HCT116 (cell line): ENCODE data around the gene SUSD4. TPM values are rescaled to one million over a fixed set of nuclear protein-coding genes. Genes with fewer than 3 reads are reported as not detected.

Source experiments
- ATAC-seq: fragments of 200-7000 bp; cut with Tn5 transposase; 2 replicates; pipeline ENCODE4 v1.9.1; 2020; ENCODE audit warnings: mild to moderate bottlenecking, moderate library complexity
- BruUV-seq: library from RNA; stranded (reverse); fragments of 400-500 nt; replicated peaks from 2 replicates; lab custom pipeline; 2021; lab: Mats Ljungman, UMichigan
- CTCF ChIA-PET: fragments of 300-600 bp; sonication (Branson Sonifier 250); formaldehyde crosslinking; loops from one replicate; lab custom pipeline; 2021; ENCODE audit warnings: antibody characterized with exemption; lab: Charles Lee
- POLR2A ChIA-PET: fragments of 300-600, 350-600 bp; sonication (Branson Sonifier 250); formaldehyde crosslinking; loops from one replicate; lab custom pipeline; 2021; ENCODE audit warnings: antibody characterized with exemption; lab: Charles Lee
- RAD21 ChIA-PET, 2 experiments: fragments of 300-600 bp; sonication (Branson Sonifier 250); formaldehyde crosslinking; loops; one replicate each; lab custom pipeline; 2023; ENCODE audit warnings: low total read pairs in 2 of 2; ENCODE audit not compliant: uncharacterized antibody in 2 of 2, unreplicated experiment in 2 of 2, low non-redundant PET in 1 of 2; lab: Charles Lee
- DNase-seq: peaks from one replicate; pipeline ENCODE4 v3.0.0-alpha.2; 2010; ENCODE audit warnings: low read depth, low spot score
- H2AFZ ChIP-seq: fragments of 200-600 bp; shearing (Covaris generic), sonication (generic); 2 replicates; pipeline ENCODE4 v1.6.1; 2017; ENCODE audit warnings: low read depth, mixed run types, mixed read lengths, antibody characterized with exemption, low read length; ENCODE audit not compliant: poor library complexity, severe bottlenecking
- H3K27ac ChIP-seq: 2 replicates; pipeline ENCODE4 v1.5.1; 2012; ENCODE audit warnings: low read depth, low read length
- H3K27me3 ChIP-seq: fragments of 200-600 bp; sonication (generic); 2 replicates; pipeline ENCODE4 v1.6.1; 2016; ENCODE audit warnings: mixed run types, low read length, mixed read lengths; ENCODE audit not compliant: insufficient read depth
- H3K36me3 ChIP-seq, 2 experiments: fragments of 200-500 bp in 1 of 2; fragments of 200-600 bp in 1 of 2; sonication (Bioruptor generic) in 1 of 2; sonication (generic) in 1 of 2; 2 replicates each; pipeline versions ENCODE4 v1.5.1 to v1.6.1; 2014 to 2016; ENCODE audit warnings: low read length in 2 of 2, inconsistent platforms in 1 of 2, mixed read lengths in 1 of 2, mixed run types in 1 of 2; ENCODE audit not compliant: insufficient read depth in 2 of 2, control insufficient read depth in 1 of 2
- H3K4me1 ChIP-seq, 2 experiments: fragments of 200-600 bp in 1 of 2; sonication (generic) in 1 of 2; 2 replicates each; pipeline versions ENCODE4 v1.5.1 to v1.6.1; 2012 to 2017; ENCODE audit warnings: low read length in 2 of 2, inconsistent platforms in 1 of 2, mild to moderate bottlenecking in 1 of 2, mixed read lengths in 1 of 2, mixed run types in 1 of 2, moderate library complexity in 1 of 2; ENCODE audit not compliant: insufficient read depth in 2 of 2, control insufficient read depth in 1 of 2
- H3K4me2 ChIP-seq: fragments of 200-600 bp; sonication (generic); 2 replicates; pipeline ENCODE4 v1.6.1; 2017; ENCODE audit warnings: mixed run types, low read length, mixed read lengths
- H3K4me3 ChIP-seq, 2 experiments: fragments of 200-600 bp in 1 of 2; sonication (generic) in 1 of 2; replicated peaks in 1 of 2; 2 replicates each; pipeline ENCODE4 v1.5.1; 2011 to 2016; ENCODE audit warnings: low read length in 2 of 2, control low read depth in 1 of 2, low read depth in 1 of 2, mild to moderate bottlenecking in 1 of 2, mixed read lengths in 1 of 2, mixed run types in 1 of 2
- H3K79me2 ChIP-seq: fragments of 200-600 bp; sonication (generic); 2 replicates; pipeline ENCODE4 v1.6.1; 2017; ENCODE audit warnings: mild to moderate bottlenecking, mixed run types, low read length, moderate library complexity, mixed read lengths; ENCODE audit not compliant: insufficient read depth
- H3K9ac ChIP-seq: fragments of 200-600 bp; sonication (generic); 2 replicates; pipeline ENCODE4 v1.6.1; 2016; ENCODE audit warnings: low read length, mixed read lengths
- H3K9me2 ChIP-seq: fragments of 200-600 bp; sonication (generic), shearing (Covaris generic); 2 replicates; pipeline ENCODE4 v1.6.1; 2017; ENCODE audit warnings: mixed run types, mild to moderate bottlenecking, moderate library complexity; ENCODE audit not compliant: insufficient read depth
- H3K9me3 ChIP-seq, 2 experiments: fragments of 200-500 bp in 1 of 2; fragments of 200-600 bp in 1 of 2; sonication (Bioruptor generic) in 1 of 2; sonication (generic) in 1 of 2; 2 replicates each; pipeline ENCODE4 v1.6.1; 2014 to 2017; ENCODE audit warnings: low read length in 2 of 2, mixed read lengths in 2 of 2, inconsistent platforms in 1 of 2, low read depth in 1 of 2, mild to moderate bottlenecking in 1 of 2, mixed run types in 1 of 2, moderate library complexity in 1 of 2; ENCODE audit not compliant: control insufficient read depth in 1 of 2, insufficient read depth in 1 of 2
- H4K20me1 ChIP-seq: fragments of 200-600 bp; sonication (generic), shearing (Covaris generic); 2 replicates; pipeline ENCODE4 v1.6.1; 2017; ENCODE audit warnings: mixed run types, mild to moderate bottlenecking, moderate library complexity; ENCODE audit not compliant: insufficient read depth
- CBX3 ChIP-seq: IDR thresholded peaks from 2 replicates; pipeline ENCODE4 v1.6.1; 2012; ENCODE audit warnings: low read depth
- CEBPB ChIP-seq: IDR thresholded peaks from 2 replicates; pipeline ENCODE4 v1.6.1; 2012; ENCODE audit warnings: low read depth
- ELF1 ChIP-seq: IDR thresholded peaks from 2 replicates; pipeline ENCODE4 v1.6.1; 2012; ENCODE audit warnings: low read depth, borderline replicate concordance
- EZH2phosphoT487 ChIP-seq: fragments of 200-600 bp; IDR thresholded peaks from 2 replicates; pipeline ENCODE4 v1.6.1; 2018; ENCODE audit warnings: antibody characterized with exemption, borderline replicate concordance
- FOSL1 ChIP-seq: IDR thresholded peaks from 2 replicates; pipeline ENCODE4 v1.6.1; 2012; ENCODE audit warnings: low read depth
- POLR2A ChIP-seq: IDR thresholded peaks from 2 replicates; pipeline ENCODE4 v1.7.0; 2011; ENCODE audit warnings: borderline replicate concordance; ENCODE audit not compliant: insufficient read depth, insufficient read length; ENCODE audit errors: extremely low read depth
- POLR2AphosphoS5 ChIP-seq: IDR thresholded peaks from 2 replicates; pipeline ENCODE4 v1.6.1; 2011; ENCODE audit warnings: mild to moderate bottlenecking, low read depth, low read length, moderate library complexity
- SP1 ChIP-seq: IDR thresholded peaks from 2 replicates; pipeline ENCODE4 v1.6.1; 2012; ENCODE audit warnings: low read depth
- SRF ChIP-seq: IDR thresholded peaks from 2 replicates; pipeline ENCODE4 v1.6.1; 2012; ENCODE audit warnings: low read depth
- TCF7L2 ChIP-seq: IDR thresholded peaks from 2 replicates; pipeline ENCODE4 v1.7.0; 2011; ENCODE audit warnings: borderline replicate concordance, inconsistent platforms; ENCODE audit not compliant: insufficient read depth, insufficient read length; ENCODE audit errors: extremely low read depth
- YY1 ChIP-seq: IDR thresholded peaks from 2 replicates; pipeline ENCODE4 v1.6.1; 2011; ENCODE audit warnings: low read length, low read depth, moderate library complexity, mild to moderate bottlenecking; ENCODE audit not compliant: insufficient replicate concordance; ENCODE audit errors: extremely low read depth
- ZNF274 ChIP-seq: fragments of 200-500 bp; sonication (Bioruptor generic); IDR thresholded peaks from 2 replicates; pipeline ENCODE4 v1.6.1; 2014; ENCODE audit warnings: mild to moderate bottlenecking, low read depth, low read length, inconsistent platforms
- intact Hi-C: fragments of 100-400 bp; cut with micrococcal nuclease; formaldehyde crosslinking; loops from 2 replicates; pipeline ENCODE4 v1.10.0; 2022
- total RNA-seq: library from RNA; stranded (reverse); gene quantifications from one replicate; pipeline ENCODE4 v1.2.1, GENCODE V29; 2021; ENCODE audit not compliant: unreplicated experiment
- TF ChIP-seq, protein P1 (sequence below): IDR thresholded peaks from 2 replicates; pipeline ENCODE4 v1.6.1; 2012
- TF ChIP-seq, protein P2 (sequence below): IDR thresholded peaks from 2 replicates; pipeline ENCODE4 v1.6.1; 2011; ENCODE audit warnings: mild to moderate bottlenecking, low read length, moderate library complexity; ENCODE audit not compliant: insufficient replicate concordance; ENCODE audit errors: extremely low read depth
- TF ChIP-seq, protein P3 (sequence below): IDR thresholded peaks from 2 replicates; pipeline ENCODE4 v1.6.1; 2012; ENCODE audit warnings: low read depth
- TF ChIP-seq, protein P4 (sequence below): IDR thresholded peaks from 2 replicates; pipeline ENCODE4 v1.6.1; 2012
- TF ChIP-seq, protein P5 (sequence below), 3 experiments: fragments of 200-600 bp in 1 of 3; sonication (generic) in 1 of 3; IDR thresholded peaks in 2 of 3; conservative IDR thresholded peaks in 1 of 3; 2 replicates each; pipeline ENCODE4 v1.5.1; 2012 to 2017; ENCODE audit warnings: low read depth in 2 of 3, low read length in 2 of 3, antibody characterized with exemption in 1 of 3, borderline replicate concordance in 1 of 3, control low read depth in 1 of 3, mild to moderate bottlenecking in 1 of 3, mixed read lengths in 1 of 3, mixed run types in 1 of 3, moderate library complexity in 1 of 3; ENCODE audit not compliant: insufficient read depth in 1 of 3

The SUSD4 gene
- total RNA-seq, 1 experiment from 2014 or later = 0.59 TPM

DNA sequence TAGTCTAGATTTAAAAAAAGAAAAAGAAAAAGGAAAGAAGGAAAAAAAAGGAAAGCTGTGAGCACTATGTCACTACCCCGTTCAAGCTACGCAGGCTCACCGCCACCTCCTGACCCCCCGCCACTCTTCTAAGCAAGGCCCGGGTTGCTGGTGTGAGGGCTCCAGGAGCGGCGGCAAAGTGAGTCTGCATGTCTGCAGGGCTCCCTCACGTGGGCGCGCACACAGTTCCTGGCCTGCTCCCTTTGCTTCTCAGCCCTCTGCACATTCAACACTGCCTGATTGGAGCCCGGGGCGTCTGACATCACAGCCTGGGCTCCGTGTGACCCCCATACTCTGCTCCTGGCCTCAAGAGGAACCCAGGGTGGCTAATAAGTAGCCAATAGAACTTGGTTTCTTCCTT, 139.5 kb downstream of the SUSD4 start:
- Histone ChIP-seq H3K27me3 (no peaks in the 10 kb centered on the region), H3K9me3 (no peaks in the 10 kb centered on the region), H3K9ac (no peak overlapping the region), H3K4me1 (no peaks in the 10 kb centered on the region), H3K79me2 (no peaks in the 10 kb centered on the region), H4K20me1 (no peaks in the 10 kb centered on the region), H3K4me3 (no peak overlapping the region), H2AFZ (no peak overlapping the region), H3K4me2 (no peak overlapping the region), H3K9me2 (no peaks in the 10 kb centered on the region), H3K36me3 (no peaks in the 10 kb centered on the region), H3K27ac (no peak overlapping the region)
- DNase-seq = no peak
- intact Hi-C loops = no loop called here
- TF ChIP-seq ELF1 (no peak), FOSL1 (no peak), YY1 (no peak), TCF7L2 (no peak), POLR2AphosphoS5 (no peak), POLR2A (no peak), CBX3 (no peak), SP1 (no peak), SRF (no peak), ZNF274 (no peak), CEBPB (no peak), EZH2phosphoT487 (no peak)
- TF ChIP-seq, protein P1, sequence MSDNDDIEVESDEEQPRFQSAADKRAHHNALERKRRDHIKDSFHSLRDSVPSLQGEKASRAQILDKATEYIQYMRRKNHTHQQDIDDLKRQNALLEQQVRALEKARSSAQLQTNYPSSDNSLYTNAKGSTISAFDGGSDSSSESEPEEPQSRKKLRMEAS = no peak
- TF ChIP-seq, protein P2, sequence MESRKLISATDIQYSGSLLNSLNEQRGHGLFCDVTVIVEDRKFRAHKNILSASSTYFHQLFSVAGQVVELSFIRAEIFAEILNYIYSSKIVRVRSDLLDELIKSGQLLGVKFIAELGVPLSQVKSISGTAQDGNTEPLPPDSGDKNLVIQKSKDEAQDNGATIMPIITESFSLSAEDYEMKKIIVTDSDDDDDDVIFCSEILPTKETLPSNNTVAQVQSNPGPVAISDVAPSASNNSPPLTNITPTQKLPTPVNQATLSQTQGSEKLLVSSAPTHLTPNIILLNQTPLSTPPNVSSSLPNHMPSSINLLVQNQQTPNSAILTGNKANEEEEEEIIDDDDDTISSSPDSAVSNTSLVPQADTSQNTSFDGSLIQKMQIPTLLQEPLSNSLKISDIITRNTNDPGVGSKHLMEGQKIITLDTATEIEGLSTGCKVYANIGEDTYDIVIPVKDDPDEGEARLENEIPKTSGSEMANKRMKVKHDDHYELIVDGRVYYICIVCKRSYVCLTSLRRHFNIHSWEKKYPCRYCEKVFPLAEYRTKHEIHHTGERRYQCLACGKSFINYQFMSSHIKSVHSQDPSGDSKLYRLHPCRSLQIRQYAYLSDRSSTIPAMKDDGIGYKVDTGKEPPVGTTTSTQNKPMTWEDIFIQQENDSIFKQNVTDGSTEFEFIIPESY = no peak
- TF ChIP-seq, protein P3, sequence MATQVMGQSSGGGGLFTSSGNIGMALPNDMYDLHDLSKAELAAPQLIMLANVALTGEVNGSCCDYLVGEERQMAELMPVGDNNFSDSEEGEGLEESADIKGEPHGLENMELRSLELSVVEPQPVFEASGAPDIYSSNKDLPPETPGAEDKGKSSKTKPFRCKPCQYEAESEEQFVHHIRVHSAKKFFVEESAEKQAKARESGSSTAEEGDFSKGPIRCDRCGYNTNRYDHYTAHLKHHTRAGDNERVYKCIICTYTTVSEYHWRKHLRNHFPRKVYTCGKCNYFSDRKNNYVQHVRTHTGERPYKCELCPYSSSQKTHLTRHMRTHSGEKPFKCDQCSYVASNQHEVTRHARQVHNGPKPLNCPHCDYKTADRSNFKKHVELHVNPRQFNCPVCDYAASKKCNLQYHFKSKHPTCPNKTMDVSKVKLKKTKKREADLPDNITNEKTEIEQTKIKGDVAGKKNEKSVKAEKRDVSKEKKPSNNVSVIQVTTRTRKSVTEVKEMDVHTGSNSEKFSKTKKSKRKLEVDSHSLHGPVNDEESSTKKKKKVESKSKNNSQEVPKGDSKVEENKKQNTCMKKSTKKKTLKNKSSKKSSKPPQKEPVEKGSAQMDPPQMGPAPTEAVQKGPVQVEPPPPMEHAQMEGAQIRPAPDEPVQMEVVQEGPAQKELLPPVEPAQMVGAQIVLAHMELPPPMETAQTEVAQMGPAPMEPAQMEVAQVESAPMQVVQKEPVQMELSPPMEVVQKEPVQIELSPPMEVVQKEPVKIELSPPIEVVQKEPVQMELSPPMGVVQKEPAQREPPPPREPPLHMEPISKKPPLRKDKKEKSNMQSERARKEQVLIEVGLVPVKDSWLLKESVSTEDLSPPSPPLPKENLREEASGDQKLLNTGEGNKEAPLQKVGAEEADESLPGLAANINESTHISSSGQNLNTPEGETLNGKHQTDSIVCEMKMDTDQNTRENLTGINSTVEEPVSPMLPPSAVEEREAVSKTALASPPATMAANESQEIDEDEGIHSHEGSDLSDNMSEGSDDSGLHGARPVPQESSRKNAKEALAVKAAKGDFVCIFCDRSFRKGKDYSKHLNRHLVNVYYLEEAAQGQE = no peak
- TF ChIP-seq, protein P4, sequence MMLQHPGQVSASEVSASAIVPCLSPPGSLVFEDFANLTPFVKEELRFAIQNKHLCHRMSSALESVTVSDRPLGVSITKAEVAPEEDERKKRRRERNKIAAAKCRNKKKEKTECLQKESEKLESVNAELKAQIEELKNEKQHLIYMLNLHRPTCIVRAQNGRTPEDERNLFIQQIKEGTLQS = no peak
- TF ChIP-seq, protein P5, sequence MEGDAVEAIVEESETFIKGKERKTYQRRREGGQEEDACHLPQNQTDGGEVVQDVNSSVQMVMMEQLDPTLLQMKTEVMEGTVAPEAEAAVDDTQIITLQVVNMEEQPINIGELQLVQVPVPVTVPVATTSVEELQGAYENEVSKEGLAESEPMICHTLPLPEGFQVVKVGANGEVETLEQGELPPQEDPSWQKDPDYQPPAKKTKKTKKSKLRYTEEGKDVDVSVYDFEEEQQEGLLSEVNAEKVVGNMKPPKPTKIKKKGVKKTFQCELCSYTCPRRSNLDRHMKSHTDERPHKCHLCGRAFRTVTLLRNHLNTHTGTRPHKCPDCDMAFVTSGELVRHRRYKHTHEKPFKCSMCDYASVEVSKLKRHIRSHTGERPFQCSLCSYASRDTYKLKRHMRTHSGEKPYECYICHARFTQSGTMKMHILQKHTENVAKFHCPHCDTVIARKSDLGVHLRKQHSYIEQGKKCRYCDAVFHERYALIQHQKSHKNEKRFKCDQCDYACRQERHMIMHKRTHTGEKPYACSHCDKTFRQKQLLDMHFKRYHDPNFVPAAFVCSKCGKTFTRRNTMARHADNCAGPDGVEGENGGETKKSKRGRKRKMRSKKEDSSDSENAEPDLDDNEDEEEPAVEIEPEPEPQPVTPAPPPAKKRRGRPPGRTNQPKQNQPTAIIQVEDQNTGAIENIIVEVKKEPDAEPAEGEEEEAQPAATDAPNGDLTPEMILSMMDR (IDR thresholded peaks at IDR 0.05 in 2 of 3, conservative IDR thresholded peaks at IDR 0.05 in 1 of 3; ENCODE audit: borderline replicate concordance in 1 of 3, insufficient read depth in 1 of 3, low read depth in 2 of 3, low read length in 2 of 3) = no peak
- ATAC-seq = no peak
- POLR2A ChIA-PET = no interaction called here
- no TSS peak for BruUV-seq
- CTCF ChIA-PET = no interaction called here
- RAD21 ChIA-PET = no interaction called here
